Osteoblast (primary cell): ENCODE data around the gene PPARD. TPM values are rescaled to one million over a fixed set of nuclear protein-coding genes. Genes with fewer than 3 reads are reported as not detected.

Source experiments
- DNase-seq: peaks from one replicate; pipeline ENCODE4 v3.0.0; 2011; ENCODE audit warnings: low spot score, mixed read lengths; ENCODE audit not compliant: insufficient read length; ENCODE audit errors: missing footprints
- H2AFZ ChIP-seq: 2 replicates; pipeline ENCODE4 v1.6.0; 2011; ENCODE audit warnings: mild to moderate bottlenecking, low read length
- H3K27ac ChIP-seq: 2 replicates; pipeline ENCODE4 v1.5.1; 2011; ENCODE audit warnings: mild to moderate bottlenecking, low read depth, low read length, moderate library complexity
- H3K27me3 ChIP-seq: 2 replicates; pipeline ENCODE4 v1.6.0; 2012; ENCODE audit warnings: mild to moderate bottlenecking, control low read depth, inconsistent platforms, low read length, moderate library complexity; ENCODE audit not compliant: insufficient read depth
- H3K36me3 ChIP-seq: 2 replicates; pipeline ENCODE4 v1.5.1; 2011; ENCODE audit warnings: mild to moderate bottlenecking, low read length, control low read depth, moderate library complexity; ENCODE audit not compliant: insufficient read depth
- H3K4me1 ChIP-seq: 2 replicates; pipeline ENCODE4 v1.5.1; 2011; ENCODE audit warnings: mild to moderate bottlenecking, low read length, control low read depth, moderate library complexity; ENCODE audit not compliant: insufficient read depth
- H3K4me2 ChIP-seq: 2 replicates; pipeline ENCODE4 v1.6.0; 2011; ENCODE audit warnings: mild to moderate bottlenecking, low read length; ENCODE audit not compliant: insufficient read depth
- H3K4me3 ChIP-seq: fragments of 200-600 bp; sonication (generic); 3 replicates; pipeline ENCODE4 v1.5.1; 2012; ENCODE audit warnings: mild to moderate bottlenecking, low read length, inconsistent platforms; ENCODE audit not compliant: insufficient read depth
- H3K79me2 ChIP-seq: 2 replicates; pipeline ENCODE4 v1.6.0; 2012; ENCODE audit warnings: mild to moderate bottlenecking, low read length, control low read depth, inconsistent platforms; ENCODE audit not compliant: insufficient read depth
- H3K9me3 ChIP-seq: 2 replicates; pipeline ENCODE4 v1.5.1; 2011; ENCODE audit warnings: low read depth, low read length, control low read depth
- H4K20me1 ChIP-seq: 2 replicates; pipeline ENCODE4 v1.6.0; 2012; ENCODE audit warnings: mild to moderate bottlenecking, low read length, control low read depth; ENCODE audit not compliant: insufficient read depth
- total RNA-seq: library from RNA; depleted of rRNA; stranded (reverse); fragments of >200 nt; gene quantifications from 2 replicates; pipeline ENCODE4 v1.2.3, GENCODE V29; 2012
- TF ChIP-seq, protein P1 (sequence below): IDR thresholded peaks from 2 replicates; pipeline ENCODE4 v1.5.1; 2011; ENCODE audit warnings: mild to moderate bottlenecking, low read depth, low read length, moderate library complexity; ENCODE audit errors: extremely low read depth

Gene PPARD
- total RNA-seq, 1 donor = 12.3 TPM

DNA sequence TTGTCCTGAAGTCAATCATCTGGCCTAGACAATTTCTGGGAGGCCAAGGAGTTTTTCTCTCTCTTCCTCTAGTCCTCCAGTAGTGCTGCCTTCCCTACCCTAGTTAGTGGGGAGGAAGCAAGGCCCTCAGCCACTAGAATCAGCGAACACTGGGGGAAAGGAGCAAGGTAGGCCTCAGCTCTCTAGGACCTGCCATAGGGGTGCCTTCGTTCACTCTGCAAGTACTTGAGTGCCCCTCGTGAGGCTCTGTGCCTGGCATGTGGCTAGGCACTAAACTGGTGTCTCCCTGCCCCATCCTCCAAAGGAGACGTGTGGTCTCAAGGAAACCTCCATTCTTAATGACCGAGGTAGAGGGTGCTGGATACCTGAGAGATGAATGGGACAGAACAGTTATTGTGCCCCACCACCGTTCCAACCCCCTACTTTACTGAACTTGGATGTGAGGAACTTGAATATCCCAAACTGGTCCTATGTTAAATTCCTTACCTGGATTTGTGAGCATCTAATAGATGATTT lies 43.7 kb upstream of the PPARD start:
- TF ChIP-seq, protein P1, sequence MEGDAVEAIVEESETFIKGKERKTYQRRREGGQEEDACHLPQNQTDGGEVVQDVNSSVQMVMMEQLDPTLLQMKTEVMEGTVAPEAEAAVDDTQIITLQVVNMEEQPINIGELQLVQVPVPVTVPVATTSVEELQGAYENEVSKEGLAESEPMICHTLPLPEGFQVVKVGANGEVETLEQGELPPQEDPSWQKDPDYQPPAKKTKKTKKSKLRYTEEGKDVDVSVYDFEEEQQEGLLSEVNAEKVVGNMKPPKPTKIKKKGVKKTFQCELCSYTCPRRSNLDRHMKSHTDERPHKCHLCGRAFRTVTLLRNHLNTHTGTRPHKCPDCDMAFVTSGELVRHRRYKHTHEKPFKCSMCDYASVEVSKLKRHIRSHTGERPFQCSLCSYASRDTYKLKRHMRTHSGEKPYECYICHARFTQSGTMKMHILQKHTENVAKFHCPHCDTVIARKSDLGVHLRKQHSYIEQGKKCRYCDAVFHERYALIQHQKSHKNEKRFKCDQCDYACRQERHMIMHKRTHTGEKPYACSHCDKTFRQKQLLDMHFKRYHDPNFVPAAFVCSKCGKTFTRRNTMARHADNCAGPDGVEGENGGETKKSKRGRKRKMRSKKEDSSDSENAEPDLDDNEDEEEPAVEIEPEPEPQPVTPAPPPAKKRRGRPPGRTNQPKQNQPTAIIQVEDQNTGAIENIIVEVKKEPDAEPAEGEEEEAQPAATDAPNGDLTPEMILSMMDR = no peak
- Histone ChIP-seq H3K79me2 (no peaks in the 10 kb centered on the region), H3K36me3 (peaks cover 31% of the 10 kb centered on the region)

DNA sequence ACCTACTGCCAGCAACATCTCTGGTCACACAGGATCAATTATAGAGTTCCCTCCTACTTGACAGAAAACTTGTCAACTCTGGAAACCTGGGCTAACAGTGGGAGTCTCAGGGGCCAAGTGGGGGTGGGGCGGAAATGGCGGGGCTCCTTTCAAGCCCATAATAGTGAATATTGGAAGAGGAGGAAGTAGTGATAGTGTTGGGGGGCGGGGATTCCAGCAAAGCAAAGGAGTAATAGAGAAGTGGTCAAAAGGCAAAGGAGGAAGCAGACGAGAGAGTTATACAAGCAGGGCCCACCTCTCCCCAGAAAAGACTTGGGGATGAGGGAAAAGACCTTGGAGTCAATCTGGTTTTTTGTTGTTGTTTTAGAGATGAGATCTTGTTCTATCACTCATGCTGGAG lies 42.7 kb upstream of the PPARD start:
- Histone ChIP-seq H2AFZ (no peak overlapping the region), H3K27ac (no peak overlapping the region), H3K9me3 (no peaks in the 10 kb centered on the region), H3K79me2 (no peaks in the 10 kb centered on the region), H3K27me3 (no peaks in the 10 kb centered on the region), H3K4me3 (no peak overlapping the region), H3K4me2 (no peak overlapping the region), H3K4me1 (no peaks in the 10 kb centered on the region), H4K20me1 (no peaks in the 10 kb centered on the region), H3K36me3 (peaks cover 22% of the 10 kb centered on the region)
- no peak for DNase-seq
- TF ChIP-seq, protein P1 = no peak

More for the DNA sequence above, 43.7 kb upstream of the PPARD start:
- Histone ChIP-seq H3K4me1 (no peaks in the 10 kb centered on the region), H3K27me3 (no peaks in the 10 kb centered on the region), H3K27ac (no peak overlapping the region), H3K4me3 (no peak overlapping the region), H3K9me3 (no peaks in the 10 kb centered on the region), H2AFZ (no peak overlapping the region), H3K4me2 (no peak overlapping the region), H4K20me1 (no peaks in the 10 kb centered on the region)
- no peak for DNase-seq

DNA sequence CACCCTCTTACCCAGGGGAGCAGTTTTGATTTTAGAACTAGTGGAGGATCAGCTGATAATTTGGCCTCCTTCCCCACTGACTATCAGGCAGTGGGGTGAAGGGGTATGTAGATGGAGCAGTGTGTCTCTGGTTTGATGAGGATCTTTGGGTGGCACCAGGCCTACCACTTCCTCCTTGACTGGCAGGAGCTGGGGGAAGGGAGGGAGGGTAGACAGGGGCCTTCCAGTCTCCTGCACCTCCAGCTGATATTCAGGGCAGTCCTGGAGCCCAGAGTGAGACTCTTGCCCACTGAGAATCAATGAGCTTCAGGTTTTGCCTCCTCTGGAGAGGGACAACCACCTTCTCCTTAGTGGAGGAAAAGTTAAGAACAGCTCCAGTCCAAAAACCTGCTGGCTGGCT lies 41.5 kb upstream of the PPARD start:
- Histone ChIP-seq H3K4me2 (no peak overlapping the region), H2AFZ (no peak overlapping the region), H3K9me3 (no peaks in the 10 kb centered on the region), H4K20me1 (no peaks in the 10 kb centered on the region), H3K27ac (no peak overlapping the region), H3K79me2 (no peaks in the 10 kb centered on the region), H3K4me1 (no peaks in the 10 kb centered on the region), H3K27me3 (no peaks in the 10 kb centered on the region), H3K4me3 (no peak overlapping the region), H3K36me3 (peaks cover 12% of the 10 kb centered on the region)
- DNase-seq = no peak
- TF ChIP-seq, protein P1 = no peak

DNA sequence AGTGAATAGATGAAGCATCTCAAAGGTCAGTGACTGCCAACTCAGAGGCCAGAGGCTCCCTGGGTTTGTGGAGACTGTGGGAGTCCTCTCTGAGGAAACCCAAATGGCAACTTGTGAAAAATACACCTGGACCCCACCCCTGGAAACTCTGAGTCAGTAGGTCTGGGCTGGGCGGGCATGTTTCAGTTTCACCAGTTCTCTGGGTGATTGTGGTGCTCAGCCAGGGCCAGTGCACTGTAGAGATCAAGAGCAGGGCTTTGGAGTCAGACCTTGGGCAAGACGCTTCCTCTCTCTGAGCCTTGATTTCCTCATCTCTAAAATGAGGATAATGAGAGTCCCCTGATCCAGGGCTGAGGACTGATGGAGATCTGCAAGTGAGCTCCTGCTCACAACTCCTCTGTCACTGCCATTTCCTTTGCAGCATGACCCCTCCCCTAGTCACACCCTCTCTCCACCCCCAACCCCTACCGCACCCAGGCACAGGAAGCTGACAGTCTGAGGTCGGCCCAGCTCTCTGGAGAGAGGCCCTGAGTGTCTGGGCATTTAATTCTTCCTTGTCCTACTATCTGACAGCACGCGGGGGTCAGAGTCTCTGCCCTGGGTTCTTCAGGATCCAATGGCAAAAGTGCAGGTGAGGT lies 39.6 kb upstream of the PPARD start:
- Histone ChIP-seq H3K4me3 (no peak overlapping the region), H3K4me1 (no peaks in the 10 kb centered on the region)

More for the DNA sequence above, 39.6 kb upstream of the PPARD start:
- Histone ChIP-seq H3K9me3 (no peaks in the 10 kb centered on the region), H3K79me2 (no peaks in the 10 kb centered on the region), H3K27me3 (no peaks in the 10 kb centered on the region), H2AFZ (no peak overlapping the region), H3K36me3 (no peaks in the 10 kb centered on the region), H4K20me1 (no peaks in the 10 kb centered on the region), H3K27ac (no peak overlapping the region), H3K4me2 (no peak overlapping the region)
- DNase-seq = peak; percentile 84
- TF ChIP-seq, protein P1 = no peak
